Putamen (tissue), 1 donor: Measurements from ENCODE around the gene NPR1.

Source experiments
- DNase-seq: peaks from one replicate; pipeline ENCODE4 v3.0.0-alpha.2; 2016; ENCODE audit warnings: low spot score

NPR1 gene

DNA sequence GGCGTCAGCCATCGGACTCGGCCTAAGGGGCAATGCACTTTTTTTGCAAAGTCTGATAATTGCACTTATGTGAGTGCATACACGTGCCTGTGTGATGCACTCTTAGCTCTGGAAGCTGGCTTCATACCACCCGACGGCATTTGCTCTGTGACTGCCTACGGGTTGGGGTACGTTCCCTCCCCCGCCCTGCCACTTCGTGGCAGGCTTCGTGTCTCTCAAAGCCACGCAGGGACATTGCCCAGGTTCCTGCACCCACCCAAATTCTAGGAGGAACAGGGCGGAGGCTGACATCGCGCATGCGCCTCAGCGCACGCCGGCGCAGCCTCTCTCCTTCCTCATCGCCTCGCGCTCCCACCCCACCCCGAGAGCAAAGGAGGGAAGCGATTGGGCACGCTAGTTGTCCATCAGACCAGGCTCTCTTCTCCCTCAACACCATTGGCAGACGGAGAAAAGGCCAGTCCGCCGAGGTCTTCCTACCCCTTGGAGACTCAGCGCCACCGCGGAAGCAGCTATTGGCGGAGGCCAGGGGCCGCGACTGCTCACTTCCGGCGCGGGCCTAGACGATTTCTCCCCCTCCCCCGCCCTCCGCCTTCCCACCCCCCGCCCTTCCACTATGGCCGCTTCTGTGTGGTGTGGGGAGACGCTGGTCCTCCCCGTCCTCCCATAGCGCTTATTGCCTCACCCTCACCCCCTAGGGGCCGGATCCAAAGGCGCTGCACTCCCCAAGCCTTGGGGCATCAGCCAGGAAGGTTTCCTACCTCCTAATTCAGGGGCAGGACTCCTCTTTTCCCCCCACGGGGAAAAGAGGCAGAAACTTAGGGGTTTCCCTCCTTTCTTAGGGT lies 49.2 kb downstream of the NPR1 start, which contains the start of gene INTS3:
Gene INTS3, plus strand, starts transcription at position 588 of the 842 bp plus-strand sequence. CDS start 585 bp downstream, outside the sequence.
- peak; percentile 100 for DNase-seq

DNA sequence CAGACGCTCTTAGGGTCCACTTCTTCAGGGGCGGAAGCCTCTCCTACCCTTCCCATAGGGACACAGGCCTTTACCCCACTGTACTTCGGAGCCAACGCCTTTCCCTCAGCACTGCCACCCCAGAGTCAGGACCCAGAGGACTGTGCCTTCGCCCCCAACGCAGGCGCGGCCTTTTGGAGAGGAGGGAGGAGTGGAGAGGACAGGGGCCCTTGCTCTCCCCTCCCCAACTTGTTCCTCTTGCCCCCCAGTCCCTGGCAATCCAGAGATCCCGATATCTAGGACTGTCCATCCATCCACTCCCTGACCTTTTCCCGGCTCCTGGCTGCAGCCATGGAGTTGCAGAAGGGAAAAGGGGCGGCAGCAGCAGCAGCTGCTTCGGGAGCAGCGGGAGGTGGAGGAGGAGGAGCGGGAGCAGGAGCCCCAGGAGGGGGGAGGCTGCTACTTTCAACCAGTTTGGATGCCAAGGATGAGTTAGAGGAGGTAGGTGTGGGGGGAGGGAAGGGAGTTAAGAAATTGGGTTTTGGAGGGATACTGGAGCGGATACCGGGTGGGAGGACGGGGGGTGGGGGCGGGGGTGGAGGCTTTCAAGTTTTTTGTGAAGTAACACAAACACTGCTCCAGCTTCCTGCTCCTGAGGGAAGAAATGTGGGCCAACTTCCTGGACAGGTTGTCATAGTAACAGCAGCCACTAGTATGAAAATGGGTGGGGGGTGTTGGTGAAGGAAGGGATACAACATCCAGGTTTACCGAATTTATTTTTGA lies 50.0 kb downstream of the NPR1 start:
- peak; percentile 58 for DNase-seq

DNA sequence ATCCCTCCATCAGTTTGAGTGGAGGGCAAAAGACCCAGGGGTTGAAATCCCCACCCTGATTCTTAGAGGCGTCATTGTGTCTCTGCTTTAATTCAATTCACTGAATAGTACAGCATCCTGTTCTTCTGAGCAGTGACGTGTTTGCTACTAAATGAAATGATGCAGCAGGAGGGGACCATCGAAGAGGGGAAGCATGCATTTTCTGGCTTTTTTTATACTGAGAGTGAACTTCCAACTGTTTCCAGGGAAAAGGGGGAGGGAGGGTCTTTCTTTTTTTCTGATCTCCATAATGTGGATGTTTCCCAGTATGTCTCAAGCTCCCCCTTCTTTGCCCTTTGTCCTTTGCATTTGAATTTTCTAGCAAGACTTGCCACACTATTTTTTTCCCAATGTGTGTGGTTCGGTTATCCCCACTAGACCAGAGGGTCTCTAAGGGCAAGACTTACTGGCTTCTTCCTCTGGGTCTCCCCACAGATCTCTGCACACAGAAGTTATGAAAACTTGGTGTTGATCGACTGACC lies 52.0 kb downstream of the NPR1 start:
- no peak for DNase-seq

DNA sequence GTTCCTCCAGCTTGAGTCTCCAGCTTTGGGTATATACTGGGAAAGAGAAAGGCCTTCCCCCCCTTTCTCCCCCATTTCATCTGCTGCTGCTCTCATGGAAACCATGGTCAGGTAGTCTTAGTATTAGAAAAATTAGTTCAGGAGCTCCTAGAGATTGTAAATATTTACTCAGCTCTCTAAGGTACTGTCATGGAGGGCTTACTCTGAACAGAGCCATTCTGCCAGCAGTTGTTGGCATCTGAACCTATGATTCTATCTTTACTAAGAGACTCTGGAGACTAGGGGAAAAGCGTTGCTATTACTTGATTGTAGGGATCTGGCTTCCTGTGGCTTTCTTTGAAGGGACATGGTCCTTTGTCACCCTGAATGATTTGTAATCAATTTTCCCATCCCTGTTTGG lies 55.5 kb downstream of the NPR1 start:
- no peak for DNase-seq

DNA sequence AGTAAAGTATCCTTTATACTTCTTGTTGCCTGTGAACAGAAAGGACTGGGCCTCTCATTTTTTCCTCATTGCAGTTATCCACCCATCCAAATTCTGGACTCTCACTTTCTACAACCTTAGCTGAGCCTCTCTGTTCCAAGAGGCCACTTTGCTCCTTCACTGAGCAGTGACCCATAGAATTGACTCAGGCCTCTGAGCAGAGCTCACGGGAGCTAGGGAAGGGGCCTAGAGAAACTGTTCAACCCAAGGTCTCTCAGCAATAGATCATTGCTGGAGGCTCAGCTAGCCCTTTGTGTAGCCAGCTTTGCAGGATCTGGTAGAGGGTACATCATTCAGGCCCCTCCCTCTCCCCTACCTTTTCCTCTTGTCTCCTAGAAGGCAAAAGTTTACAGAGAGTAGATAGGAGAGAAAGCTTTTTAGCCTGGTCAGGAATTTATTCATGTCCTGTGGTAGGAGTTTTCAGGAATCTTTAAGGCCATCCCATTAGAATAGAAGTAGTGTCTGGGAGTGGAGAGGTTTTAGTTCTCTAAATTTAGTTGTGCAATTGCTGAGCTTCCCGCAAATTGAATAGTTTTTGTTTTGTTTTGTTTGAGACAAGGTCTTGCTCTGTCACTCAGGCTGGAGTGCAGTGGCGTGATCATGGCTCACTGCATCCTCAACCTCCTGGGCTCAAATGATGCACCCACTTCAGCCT lies 56.1 kb downstream of the NPR1 start:
- no peak for DNase-seq

DNA sequence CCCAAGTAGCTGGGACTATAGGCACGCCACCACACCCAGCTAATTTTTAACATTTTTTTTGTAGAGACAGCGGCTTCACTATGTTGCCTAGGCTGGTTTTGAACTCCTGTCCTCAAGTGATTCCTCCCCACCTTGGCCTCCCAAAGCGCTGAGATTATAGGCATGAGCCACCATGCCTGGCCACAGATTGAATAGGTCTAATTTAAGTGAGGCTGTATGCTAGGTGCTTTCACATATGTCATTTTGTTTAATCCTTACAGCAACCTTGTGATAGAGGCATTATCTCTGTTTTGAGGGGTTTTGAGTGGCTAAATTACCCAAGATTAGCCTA lies 56.6 kb downstream of the NPR1 start:
- DNase-seq: no peak

DNA sequence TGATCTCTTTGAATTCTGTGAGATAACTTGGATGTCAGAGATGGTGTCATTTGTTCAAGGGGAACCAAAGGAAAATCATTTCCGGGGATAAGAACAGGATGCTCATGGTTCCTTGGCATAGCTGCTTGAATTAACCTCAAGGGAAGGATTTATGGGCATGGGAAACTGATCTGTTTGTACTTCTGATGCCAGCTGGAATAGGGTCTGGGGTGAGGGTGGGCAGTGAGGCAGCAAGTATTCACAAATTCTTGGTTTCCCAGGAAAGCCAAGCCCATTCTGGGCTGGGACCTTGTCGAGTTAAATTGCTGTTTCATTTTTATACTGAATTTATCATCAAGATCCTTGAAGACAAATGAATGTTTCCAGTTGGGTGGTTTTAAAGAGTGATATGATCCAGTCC lies 63.5 kb downstream of the NPR1 start:
- DNase-seq: no peak

DNA sequence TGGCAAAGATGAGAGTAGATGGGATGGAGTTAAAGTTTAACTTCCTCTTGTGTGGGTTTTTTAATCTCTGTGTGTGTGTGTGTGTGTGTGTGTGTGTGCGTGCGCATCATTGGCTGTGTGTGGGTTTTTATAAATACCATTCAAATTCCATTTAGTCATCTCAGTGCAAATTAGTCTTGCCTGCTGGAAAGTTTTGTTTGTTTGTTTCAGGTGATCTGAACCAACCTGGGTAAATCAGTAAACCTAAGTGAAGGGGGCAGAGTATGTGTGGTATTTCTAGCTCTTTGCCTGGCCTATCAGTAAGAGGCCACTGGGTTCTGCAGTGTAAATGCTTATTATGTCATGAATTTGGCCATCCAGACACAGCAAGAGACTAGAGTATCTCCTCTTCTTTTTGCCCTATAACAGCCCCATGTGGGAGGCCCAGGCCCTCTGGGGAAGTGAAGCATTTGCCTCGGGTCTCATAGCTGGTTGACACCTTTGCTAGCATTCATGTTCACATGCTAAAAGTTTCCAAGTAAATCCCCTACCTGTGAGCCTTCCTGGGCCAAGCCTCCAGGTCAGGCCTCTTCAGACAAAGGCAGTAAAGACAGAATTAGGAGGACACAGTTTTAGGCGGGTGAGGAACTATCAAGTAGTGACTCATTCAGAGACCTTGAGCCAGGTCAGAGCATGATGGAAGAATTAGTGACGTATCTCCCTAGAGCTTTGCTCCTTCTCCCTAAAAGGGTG lies 64.1 kb downstream of the NPR1 start:
- no peak for DNase-seq
